ENCODE results near the gene GABBR2. TPM values are rescaled to one million over a fixed set of nuclear protein-coding genes. Genes with fewer than 3 reads are reported as not detected.
"Not testable (repeated sequence)": the region's sequence is repeated elsewhere in the genome, so short reads cannot be mapped to it uniquely, and the experiment has no call there.

The GABBR2 gene
- total and polyA plus RNA-seq, 2 donors: 0.14 TPM

- H3K36me3 ChIP-seq (ENCODE audit: control insufficient read depth in 2 of 2, insufficient read depth in 2 of 2, low read length in 1 of 2); H3K27me3 ChIP-seq (ENCODE audit: control insufficient read depth in 2 of 2, insufficient read depth in 1 of 2, low read length in 1 of 2); H3K4me1 ChIP-seq (ENCODE audit: control insufficient read depth in 2 of 2, insufficient read depth in 2 of 2, low read length in 2 of 2); H3K4me3 ChIP-seq (ENCODE audit: low read length in 2 of 2); H3K9me3 ChIP-seq (ENCODE audit: control insufficient read depth in 2 of 2, insufficient read depth in 1 of 2, low read length in 1 of 2); H3K27ac ChIP-seq (ENCODE audit: low read depth in 1 of 2, low read length in 1 of 2); DNase-seq (ENCODE audit: low read depth in 6 of 9, low spot score in 9 of 9): not testable (repeated sequence)
- 97% methylated on average over 30 of the region's 30 CpGs for WGBS
Measured at GRCh38 chr9:98464156-98464690, 244.5 kb downstream of the GABBR2 start.

- Histone ChIP-seq H3K27me3 (ENCODE audit: control insufficient read depth in 2 of 2, insufficient read depth in 1 of 2, low read length in 1 of 2) (no peaks in the 10 kb centered on the region), H3K4me1 (ENCODE audit: control insufficient read depth in 2 of 2, insufficient read depth in 2 of 2, low read length in 2 of 2) (no peaks in the 10 kb centered on the region), H3K27ac (ENCODE audit: low read depth in 1 of 2, low read length in 1 of 2) (no peak overlapping the region), H3K36me3 (ENCODE audit: control insufficient read depth in 2 of 2, insufficient read depth in 2 of 2, low read length in 1 of 2) (no peaks in the 10 kb centered on the region), H3K9me3 (ENCODE audit: control insufficient read depth in 2 of 2, insufficient read depth in 1 of 2, low read length in 1 of 2) (peaks cover 0 to 1% of the 10 kb centered on the region in 2 donors), H3K4me3 (ENCODE audit: low read length in 2 of 2) (no peak overlapping the region)
- 98% methylated on average over 2 of the region's 2 CpGs for WGBS
- no peak for DNase-seq (ENCODE audit: low read depth in 6 of 9, low spot score in 9 of 9)
Measured at GRCh38 chr9:98462310-98462709, 246.4 kb downstream of the GABBR2 start.

GRCh38 chr9:98460704-98461103 is 248.0 kb downstream of the GABBR2 start:
- H3K4me3 ChIP-seq (ENCODE audit: low read length in 2 of 2): no peak overlapping the region
- H3K4me1 ChIP-seq (ENCODE audit: control insufficient read depth in 2 of 2, insufficient read depth in 2 of 2, low read length in 2 of 2): no peaks in the 10 kb centered on the region
- H3K27ac ChIP-seq (ENCODE audit: low read depth in 1 of 2, low read length in 1 of 2): no peak overlapping the region
- H3K27me3 ChIP-seq (ENCODE audit: control insufficient read depth in 2 of 2, insufficient read depth in 1 of 2, low read length in 1 of 2): no peaks in the 10 kb centered on the region
- H3K9me3 ChIP-seq (ENCODE audit: control insufficient read depth in 2 of 2, insufficient read depth in 1 of 2, low read length in 1 of 2): peaks cover 0 to 1% of the 10 kb centered on the region in 2 donors
- no peaks in the 10 kb centered on the region for H3K36me3 ChIP-seq (ENCODE audit: control insufficient read depth in 2 of 2, insufficient read depth in 2 of 2, low read length in 1 of 2)
- no peak for DNase-seq (ENCODE audit: low read depth in 6 of 9, low spot score in 9 of 9)

GRCh38 chr9:98457726-98458370 is 250.9 kb downstream of the GABBR2 start:
- Histone ChIP-seq H3K27ac (ENCODE audit: low read depth in 1 of 2, low read length in 1 of 2) (no peak overlapping the region), H3K4me3 (ENCODE audit: low read length in 2 of 2) (no peak overlapping the region), H3K4me1 (ENCODE audit: control insufficient read depth in 2 of 2, insufficient read depth in 2 of 2, low read length in 2 of 2) (no peaks in the 10 kb centered on the region), H3K27me3 (ENCODE audit: control insufficient read depth in 2 of 2, insufficient read depth in 1 of 2, low read length in 1 of 2) (peaks cover 0 to 2% of the 10 kb centered on the region in 2 donors), H3K36me3 (ENCODE audit: control insufficient read depth in 2 of 2, insufficient read depth in 2 of 2, low read length in 1 of 2) (no peaks in the 10 kb centered on the region), H3K9me3 (ENCODE audit: control insufficient read depth in 2 of 2, insufficient read depth in 1 of 2, low read length in 1 of 2) (no peaks in the 10 kb centered on the region)
- DNase-seq (ENCODE audit: low read depth in 6 of 9, low spot score in 9 of 9): no peak
- WGBS: 81% methylated on average over 9 of the region's 9 CpGs

GRCh38 chr9:98456156-98456613 is 252.6 kb downstream of the GABBR2 start:
- no peak overlapping the region for H3K4me3 ChIP-seq (ENCODE audit: low read length in 2 of 2)
- H3K27me3 ChIP-seq (ENCODE audit: control insufficient read depth in 2 of 2, insufficient read depth in 1 of 2, low read length in 1 of 2): peaks cover 0 to 2% of the 10 kb centered on the region in 2 donors
- 40% methylated on average over 2 of the region's 2 CpGs for WGBS
- no peaks in the 10 kb centered on the region for H3K36me3 ChIP-seq (ENCODE audit: control insufficient read depth in 2 of 2, insufficient read depth in 2 of 2, low read length in 1 of 2)
- no peaks in the 10 kb centered on the region for H3K4me1 ChIP-seq (ENCODE audit: control insufficient read depth in 2 of 2, insufficient read depth in 2 of 2, low read length in 2 of 2)
- no peaks in the 10 kb centered on the region for H3K9me3 ChIP-seq (ENCODE audit: control insufficient read depth in 2 of 2, insufficient read depth in 1 of 2, low read length in 1 of 2)
- no peak overlapping the region for H3K27ac ChIP-seq (ENCODE audit: low read depth in 1 of 2, low read length in 1 of 2)
- no peak for DNase-seq (ENCODE audit: low read depth in 6 of 9, low spot score in 9 of 9)

GRCh38 chr9:98455256-98456155 is 253.2 kb downstream of the GABBR2 start:
- 88% methylated on average over 12 of the region's 12 CpGs for WGBS
- no peak for DNase-seq (ENCODE audit: low read depth in 6 of 9, low spot score in 9 of 9)
- Histone ChIP-seq H3K27ac (ENCODE audit: low read depth in 1 of 2, low read length in 1 of 2) (no peak overlapping the region), H3K36me3 (ENCODE audit: control insufficient read depth in 2 of 2, insufficient read depth in 2 of 2, low read length in 1 of 2) (no peaks in the 10 kb centered on the region), H3K27me3 (ENCODE audit: control insufficient read depth in 2 of 2, insufficient read depth in 1 of 2, low read length in 1 of 2) (peaks cover 0 to 2% of the 10 kb centered on the region in 2 donors), H3K4me3 (ENCODE audit: low read length in 2 of 2) (no peak overlapping the region), H3K9me3 (ENCODE audit: control insufficient read depth in 2 of 2, insufficient read depth in 1 of 2, low read length in 1 of 2) (no peaks in the 10 kb centered on the region), H3K4me1 (ENCODE audit: control insufficient read depth in 2 of 2, insufficient read depth in 2 of 2, low read length in 2 of 2) (no peaks in the 10 kb centered on the region)

GRCh38 chr9:98453589-98454311 is 255.0 kb downstream of the GABBR2 start:
- Histone ChIP-seq H3K36me3 (ENCODE audit: control insufficient read depth in 2 of 2, insufficient read depth in 2 of 2, low read length in 1 of 2) (no peaks in the 10 kb centered on the region), H3K27ac (ENCODE audit: low read depth in 1 of 2, low read length in 1 of 2) (no peak overlapping the region), H3K27me3 (ENCODE audit: control insufficient read depth in 2 of 2, insufficient read depth in 1 of 2, low read length in 1 of 2) (peaks cover 0 to 2% of the 10 kb centered on the region in 2 donors), H3K9me3 (ENCODE audit: control insufficient read depth in 2 of 2, insufficient read depth in 1 of 2, low read length in 1 of 2) (no peaks in the 10 kb centered on the region), H3K4me3 (ENCODE audit: low read length in 2 of 2) (no peak overlapping the region), H3K4me1 (ENCODE audit: control insufficient read depth in 2 of 2, insufficient read depth in 2 of 2, low read length in 2 of 2) (no peaks in the 10 kb centered on the region)
- 95% methylated on average over 16 of the region's 16 CpGs for WGBS
- no peak for DNase-seq (ENCODE audit: low read depth in 6 of 9, low spot score in 9 of 9)

- 93% methylated on average over 1 of the region's 1 CpG for WGBS
- Histone ChIP-seq H3K4me3 (ENCODE audit: low read length in 2 of 2) (no peak overlapping the region), H3K9me3 (ENCODE audit: control insufficient read depth in 2 of 2, insufficient read depth in 1 of 2, low read length in 1 of 2) (no peaks in the 10 kb centered on the region), H3K36me3 (ENCODE audit: control insufficient read depth in 2 of 2, insufficient read depth in 2 of 2, low read length in 1 of 2) (no peaks in the 10 kb centered on the region), H3K4me1 (ENCODE audit: control insufficient read depth in 2 of 2, insufficient read depth in 2 of 2, low read length in 2 of 2) (no peaks in the 10 kb centered on the region), H3K27me3 (ENCODE audit: control insufficient read depth in 2 of 2, insufficient read depth in 1 of 2, low read length in 1 of 2) (peaks cover 0 to 2% of the 10 kb centered on the region in 2 donors), H3K27ac (ENCODE audit: low read depth in 1 of 2, low read length in 1 of 2) (no peak overlapping the region)
- DNase-seq (ENCODE audit: low read depth in 6 of 9, low spot score in 9 of 9): no peak
Measured at GRCh38 chr9:98451576-98451975, 257.2 kb downstream of the GABBR2 start.
